ENCODE measurements around the gene COL24A1.

COL24A1 gene

DNA sequence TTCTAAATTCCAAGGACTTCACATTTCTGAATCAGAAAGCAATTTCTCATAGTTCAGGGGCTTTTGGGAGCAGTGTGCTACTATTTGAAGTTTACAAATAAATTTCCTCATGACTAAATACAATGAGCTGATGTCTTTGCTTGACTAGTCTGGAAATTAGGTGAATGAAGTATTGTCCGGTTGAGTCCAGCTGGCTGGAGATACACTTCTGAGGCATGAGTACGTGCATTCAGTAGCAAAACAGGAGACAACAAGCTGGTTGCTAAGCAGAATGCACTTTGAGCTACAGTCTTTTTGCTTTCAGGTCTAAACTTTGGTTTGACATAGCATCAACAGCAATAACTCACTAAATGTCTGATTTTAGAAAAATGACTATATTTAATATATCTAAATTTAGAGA, 475.5 kb downstream of the COL24A1 start:
- Mint-ChIP-seq H3K4me3 (no peak overlapping the region), H3K4me1 (peaks cover 2% of the 10 kb centered on the region), H3K27me3 (no peaks in the 10 kb centered on the region), H3K9me3 (no peaks in the 10 kb centered on the region), H3K36me3 (ENCODE audit: low read depth) (peaks cover 21% of the 10 kb centered on the region), H3K27ac (no peak overlapping the region)
- ATAC-seq = no peak
- DNase-seq = no peak
